ENCODE measurements around the gene ELF1. TPM values are rescaled to one million over a fixed set of nuclear protein-coding genes. Genes with fewer than 3 reads are reported as not detected.
"Not testable (repeated sequence)": the region's sequence is repeated elsewhere in the genome, so short reads cannot be mapped to it uniquely, and the experiment has no call there.

Gene ELF1
- polyA plus RNA-seq, 3 donors: 46.3 to 55.3 (median 53.6) TPM

GRCh38 chr13:40992678-40993518, 26.2 kb downstream of the ELF1 start:
- no peak for DNase-seq (ENCODE audit: extremely low read depth in 1 of 11, low read depth in 9 of 11, low spot score in 4 of 11)

DNA sequence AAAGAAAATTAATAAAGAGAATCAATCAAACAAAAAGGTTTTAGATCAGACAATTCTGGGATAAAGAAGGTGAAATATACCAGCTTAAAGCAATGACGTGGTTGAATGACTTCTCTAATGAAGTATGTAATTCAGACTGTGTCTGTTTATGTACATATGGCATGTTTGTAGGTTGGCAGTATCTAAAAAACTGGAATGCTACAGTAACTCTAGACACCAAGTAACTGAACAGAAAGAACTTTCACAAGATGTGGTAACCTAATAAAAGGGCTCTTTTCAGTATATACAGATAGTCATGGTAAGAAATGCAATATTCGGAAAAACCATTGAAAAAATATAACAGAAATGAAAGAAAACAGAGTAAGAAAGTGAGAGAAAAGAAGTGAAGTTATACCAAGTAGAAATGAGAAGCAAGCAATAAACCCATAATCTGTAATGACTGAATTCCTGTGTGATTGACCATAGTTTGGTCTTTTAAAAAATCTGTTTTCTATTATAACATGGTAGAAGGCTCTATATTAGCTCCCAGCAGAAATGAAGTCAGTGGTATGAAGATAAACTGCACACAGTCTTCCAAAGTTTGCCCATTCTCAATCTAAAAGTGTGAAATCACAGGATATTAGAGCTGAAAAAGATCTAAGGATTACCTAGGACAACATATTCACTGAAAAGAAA, 31.4 kb downstream of the ELF1 start:
- DNase-seq (ENCODE audit: extremely low read depth in 1 of 11, low read depth in 9 of 11, low spot score in 4 of 11): no peak

GRCh38 chr13:40986101-40986856, 32.8 kb downstream of the ELF1 start:
- no peak for DNase-seq (ENCODE audit: extremely low read depth in 1 of 11, low read depth in 9 of 11, low spot score in 4 of 11)

- no peak for DNase-seq (ENCODE audit: extremely low read depth in 1 of 11, low read depth in 9 of 11, low spot score in 4 of 11)
Observed at GRCh38 chr13:40985381-40986100, 33.6 kb downstream of the ELF1 start.

DNA sequence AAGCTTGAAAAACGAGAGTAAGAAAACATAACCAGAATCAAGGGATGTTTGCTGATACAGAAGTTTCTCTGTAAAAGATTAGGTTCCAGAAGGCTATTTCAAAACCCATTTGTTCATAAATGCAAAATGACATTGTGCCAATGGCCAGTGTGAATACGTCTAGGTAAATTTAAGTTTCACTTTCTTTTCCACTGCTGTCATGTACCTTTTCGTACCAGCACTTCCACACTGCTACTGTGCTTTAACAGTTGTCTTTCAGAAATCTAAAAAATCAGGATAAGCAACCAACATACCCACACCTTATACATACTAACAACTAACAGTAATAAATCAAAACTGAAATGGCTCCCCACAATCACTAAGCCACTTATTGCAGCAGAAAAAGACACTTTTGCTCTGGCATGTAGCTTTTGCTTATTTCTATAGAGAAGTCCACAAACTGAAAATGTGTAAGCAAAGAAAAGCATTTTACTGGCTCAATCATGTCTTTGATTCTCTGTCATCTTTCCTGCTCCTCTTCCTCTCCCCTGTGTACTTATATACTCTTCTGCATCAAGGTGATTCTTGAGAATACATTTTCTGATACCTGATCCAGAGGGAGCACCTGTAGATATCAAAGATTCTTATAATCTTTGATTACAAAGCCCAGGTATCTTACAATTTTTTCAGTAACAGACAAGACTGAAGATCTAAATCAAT, 34.3 kb downstream of the ELF1 start:
- DNase-seq (ENCODE audit: extremely low read depth in 1 of 11, low read depth in 9 of 11, low spot score in 4 of 11): no peak

DNA sequence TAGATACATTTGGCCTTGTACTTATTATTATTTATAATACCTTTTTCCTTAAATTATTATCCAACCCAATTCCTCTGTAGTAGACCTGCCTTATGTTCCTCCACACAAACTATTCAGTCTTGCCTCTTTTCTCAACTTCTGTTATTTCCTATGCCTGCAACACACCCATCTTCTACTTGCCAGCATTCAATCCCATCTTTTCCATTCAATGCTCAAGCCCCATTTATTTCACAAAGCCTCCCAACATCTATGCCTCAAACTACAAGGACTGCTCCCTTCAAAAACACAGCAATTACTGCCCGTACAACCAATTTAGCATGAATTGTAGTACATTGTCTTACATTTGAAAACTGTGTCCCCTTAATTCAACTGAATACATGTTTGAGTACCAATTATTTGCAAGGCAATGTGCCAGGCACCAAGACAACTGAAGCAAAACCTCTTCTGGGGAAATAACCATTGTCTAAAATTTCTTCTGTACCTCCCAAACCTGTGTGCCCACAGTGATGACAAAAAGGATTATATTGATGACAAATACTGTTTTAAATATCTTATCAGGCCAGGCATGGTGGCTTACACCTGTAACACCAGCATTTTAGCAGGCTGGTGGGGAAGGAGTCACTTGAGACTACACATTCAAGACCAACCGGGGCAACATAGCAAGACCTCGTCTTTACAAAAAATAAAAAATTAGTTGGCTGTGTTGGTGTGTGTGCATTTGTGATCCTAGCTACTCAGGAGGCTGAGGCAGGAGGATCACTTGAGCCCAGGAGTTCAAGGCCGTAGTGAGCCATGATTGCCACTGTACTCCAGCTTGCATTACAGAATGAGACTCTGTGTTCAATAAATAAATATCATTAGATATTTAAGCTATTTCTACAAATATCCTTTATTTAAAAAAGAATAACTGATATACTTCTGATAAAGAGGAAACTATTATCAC, 35.1 kb downstream of the ELF1 start:
- DNase-seq (ENCODE audit: extremely low read depth in 1 of 11, low read depth in 9 of 11, low spot score in 4 of 11): no peak

GRCh38 chr13:40983259-40983658, 35.9 kb downstream of the ELF1 start:
- no peak for DNase-seq (ENCODE audit: extremely low read depth in 1 of 11, low read depth in 9 of 11, low spot score in 4 of 11)

GRCh38 chr13:40982772-40983171, 36.3 kb downstream of the ELF1 start:
- peak in 3 of 11 donors; percentile 39 to 44 (median 39) for DNase-seq (ENCODE audit: extremely low read depth in 1 of 11, low read depth in 9 of 11, low spot score in 4 of 11)

DNA sequence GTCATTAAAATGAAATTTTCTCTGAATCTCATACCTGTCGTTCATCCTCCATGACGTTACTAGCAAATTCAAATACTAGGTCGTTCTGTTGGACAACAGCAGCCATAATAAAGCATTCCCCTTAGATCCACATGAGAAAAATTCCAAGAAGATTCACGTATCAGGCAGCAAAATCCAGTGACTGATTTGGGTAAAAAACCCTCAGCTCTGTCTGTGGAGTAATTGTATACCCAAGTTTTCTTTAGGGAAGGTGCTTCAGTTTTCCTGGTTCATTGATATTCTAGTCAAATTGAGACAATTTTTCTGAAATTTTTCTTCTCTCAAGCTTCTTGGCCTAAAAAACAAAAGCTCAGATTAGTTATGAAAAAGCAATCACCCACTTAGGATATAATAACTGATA, 37.2 kb downstream of the ELF1 start:
- no peak for DNase-seq (ENCODE audit: extremely low read depth in 1 of 11, low read depth in 9 of 11, low spot score in 4 of 11)

- DNase-seq (ENCODE audit: extremely low read depth in 1 of 11, low read depth in 9 of 11, low spot score in 4 of 11): no peak
Observed at GRCh38 chr13:40981361-40981760, 37.8 kb downstream of the ELF1 start.

- DNase-seq (ENCODE audit: extremely low read depth in 1 of 11, low read depth in 9 of 11, low spot score in 4 of 11): no peak
Observed at GRCh38 chr13:40980461-40980860, 38.7 kb downstream of the ELF1 start.

DNA sequence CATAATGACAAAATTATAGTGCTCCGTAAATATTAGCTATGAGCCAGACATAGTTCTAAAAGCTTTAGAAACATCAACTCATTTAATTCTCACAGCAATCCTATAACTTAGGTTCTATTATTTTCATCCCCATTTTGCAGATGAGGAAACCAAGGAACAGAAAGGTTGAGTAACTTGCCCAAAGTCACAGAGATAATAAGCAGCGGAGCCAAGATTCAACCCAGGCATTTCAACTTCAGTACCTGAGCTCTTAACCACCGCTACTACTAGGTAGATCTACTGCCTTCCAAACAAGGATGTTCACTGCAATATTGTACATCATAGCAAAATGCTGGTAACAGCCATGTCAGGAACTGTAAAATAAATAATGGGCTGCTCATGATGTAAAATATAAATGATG, 39.9 kb downstream of the ELF1 start:
- no peak for DNase-seq (ENCODE audit: extremely low read depth in 1 of 11, low read depth in 9 of 11, low spot score in 4 of 11)

DNA sequence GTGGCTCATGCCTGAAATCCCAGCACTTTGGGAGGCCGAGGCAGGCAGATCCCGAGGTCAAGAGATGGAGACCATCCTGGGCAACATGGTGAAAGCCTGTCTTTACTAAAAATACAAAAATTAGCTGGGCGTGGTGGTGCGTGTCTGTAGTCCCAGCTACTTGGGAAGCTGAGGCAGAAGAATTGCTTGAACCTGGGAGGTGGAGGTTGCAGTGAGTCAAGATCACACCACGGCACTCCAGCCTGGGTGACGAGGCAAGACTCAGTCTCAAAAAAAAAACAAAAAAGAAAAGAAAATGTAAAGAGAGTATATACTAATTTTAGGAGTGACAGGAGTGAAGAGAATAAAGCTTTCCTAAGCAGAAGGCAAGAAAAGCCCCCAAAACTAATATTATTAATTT, 41.0 kb downstream of the ELF1 start:
- DNase-seq (ENCODE audit: extremely low read depth in 1 of 11, low read depth in 9 of 11, low spot score in 4 of 11): not testable (repeated sequence)

DNA sequence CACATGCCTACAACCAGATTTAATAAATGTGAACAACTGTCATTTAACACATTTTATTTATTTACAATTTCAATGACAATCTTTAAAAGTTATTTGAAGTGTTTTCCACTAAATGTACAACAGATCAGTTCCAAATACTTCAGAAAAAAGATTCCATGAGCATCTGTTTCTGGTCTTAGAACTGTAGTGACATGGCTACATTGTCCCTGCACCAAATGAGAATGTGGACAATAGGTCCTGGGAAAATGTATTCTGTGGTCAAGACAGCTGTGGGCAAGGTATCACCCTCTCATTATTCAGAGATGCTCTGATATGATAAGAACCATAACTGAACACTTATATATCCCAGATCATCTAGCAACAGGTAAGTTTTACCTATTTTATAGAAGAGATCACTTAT, 43.7 kb downstream of the ELF1 start:
- no peak for DNase-seq (ENCODE audit: extremely low read depth in 1 of 11, low read depth in 9 of 11, low spot score in 4 of 11)

GRCh38 chr13:40974460-40975407, 44.4 kb downstream of the ELF1 start:
- no peak for DNase-seq (ENCODE audit: extremely low read depth in 1 of 11, low read depth in 9 of 11, low spot score in 4 of 11)

- DNase-seq (ENCODE audit: extremely low read depth in 1 of 11, low read depth in 9 of 11, low spot score in 4 of 11): no peak
Observed at GRCh38 chr13:40973409-40973808, 45.7 kb downstream of the ELF1 start.

DNA sequence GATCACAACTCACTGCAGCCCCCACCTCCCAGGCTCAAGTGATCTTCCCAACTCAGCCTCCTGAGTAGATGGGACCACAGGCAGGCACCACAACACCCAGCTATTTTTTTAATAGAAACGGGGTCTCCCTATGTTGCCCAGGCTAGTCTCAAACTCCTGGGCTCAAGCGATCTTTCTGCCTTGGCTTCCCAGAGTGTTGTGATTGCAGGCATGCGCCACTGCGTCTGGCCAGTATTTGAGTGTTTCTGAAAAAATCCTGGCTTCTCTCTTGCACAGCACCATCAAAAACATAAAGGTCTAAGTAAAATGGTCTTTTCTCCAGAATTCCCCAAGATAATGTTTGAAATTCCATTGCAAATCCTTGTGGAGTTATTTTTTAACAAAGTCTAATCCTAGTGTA, 47.8 kb downstream of the ELF1 start:
- no peak for DNase-seq (ENCODE audit: extremely low read depth in 1 of 11, low read depth in 9 of 11, low spot score in 4 of 11)

Measured in renal cortex interstitium (tissue), 11 donors.